RWPE2 (cell line): Measurements from ENCODE around the gene RALGPS2.

ENCODE experiments used
- ATAC-seq: fragments of 200-7000 bp; cut with Tn5 transposase; 3 replicates; pipeline ENCODE4 v1.9.1; 2021; ENCODE audit warnings: low read depth
- DNase-seq: peaks from one replicate; pipeline ENCODE4 v3.0.0-alpha.2; 2020; ENCODE audit warnings: low spot score
- H3K27ac ChIP-seq: fragments of 450-650 bp; 2 replicates; pipeline ENCODE4 v1.5.1; 2017; ENCODE audit warnings: mild to moderate bottlenecking; ENCODE audit not compliant: poor library complexity, severe bottlenecking
- H3K27me3 ChIP-seq: fragments of 250-450 bp; sonication (Bioruptor Pico); 2 replicates; pipeline ENCODE4 v1.5.1; 2021; ENCODE audit warnings: mild to moderate bottlenecking, moderate library complexity; ENCODE audit not compliant: insufficient read depth, poor library complexity, severe bottlenecking
- H3K36me3 ChIP-seq: fragments of 250-450 bp; sonication (Bioruptor Pico); 2 replicates; pipeline ENCODE4 v1.5.1; 2020; ENCODE audit warnings: low read depth, mild to moderate bottlenecking, moderate library complexity
- H3K4me1 ChIP-seq: fragments of 250-450 bp; sonication (Bioruptor Pico); 2 replicates; pipeline ENCODE4 v1.5.1; 2021; ENCODE audit warnings: mild to moderate bottlenecking, moderate library complexity; ENCODE audit not compliant: insufficient read depth, poor library complexity, severe bottlenecking
- H3K4me3 ChIP-seq: fragments of 250-450 bp; sonication (Bioruptor Pico); 2 replicates; pipeline ENCODE4 v1.5.1; 2021; ENCODE audit warnings: mild to moderate bottlenecking, moderate library complexity; ENCODE audit not compliant: severe bottlenecking
- H3K9me3 ChIP-seq: fragments of 250-450 bp; sonication (Bioruptor Pico); 2 replicates; pipeline ENCODE4 v1.5.1; 2021; ENCODE audit warnings: mild to moderate bottlenecking, moderate library complexity; ENCODE audit not compliant: severe bottlenecking
- TF ChIP-seq, protein P1 (sequence below): fragments of 450-650 bp; IDR thresholded peaks from one replicate; pipeline ENCODE4 v1.5.1; 2017; ENCODE audit warnings: mild to moderate bottlenecking, moderate library complexity; ENCODE audit not compliant: poor library complexity, severe bottlenecking

The RALGPS2 gene

DNA sequence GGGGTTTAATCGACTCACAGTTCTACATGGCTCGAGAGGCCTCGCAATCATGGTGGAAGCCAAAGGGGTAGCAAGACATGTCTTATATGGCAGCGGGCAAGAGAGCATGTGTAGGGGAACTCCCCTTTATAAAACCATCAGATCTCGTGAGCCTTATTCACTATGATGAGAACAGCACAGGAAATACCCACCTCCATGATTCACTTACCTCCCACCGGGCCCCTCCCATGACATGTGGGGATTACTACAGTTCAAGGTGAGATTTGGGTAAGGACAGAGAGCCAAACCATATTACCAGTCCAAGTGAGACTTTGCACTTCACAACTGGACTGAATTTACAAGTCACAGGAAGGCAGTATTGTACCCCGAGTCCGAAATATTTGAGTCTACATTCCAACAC lies 219.7 kb downstream of the RALGPS2 start:
- Histone ChIP-seq H3K27me3 (no peaks in the 10 kb centered on the region), H3K4me3 (no peak overlapping the region), H3K27ac (no peak overlapping the region), H3K4me1 (no peaks in the 10 kb centered on the region), H3K9me3 (no peaks in the 10 kb centered on the region), H3K36me3 (no peaks in the 10 kb centered on the region)
- ATAC-seq (no peak), DNase-seq (no peak)
- TF ChIP-seq, protein P1, sequence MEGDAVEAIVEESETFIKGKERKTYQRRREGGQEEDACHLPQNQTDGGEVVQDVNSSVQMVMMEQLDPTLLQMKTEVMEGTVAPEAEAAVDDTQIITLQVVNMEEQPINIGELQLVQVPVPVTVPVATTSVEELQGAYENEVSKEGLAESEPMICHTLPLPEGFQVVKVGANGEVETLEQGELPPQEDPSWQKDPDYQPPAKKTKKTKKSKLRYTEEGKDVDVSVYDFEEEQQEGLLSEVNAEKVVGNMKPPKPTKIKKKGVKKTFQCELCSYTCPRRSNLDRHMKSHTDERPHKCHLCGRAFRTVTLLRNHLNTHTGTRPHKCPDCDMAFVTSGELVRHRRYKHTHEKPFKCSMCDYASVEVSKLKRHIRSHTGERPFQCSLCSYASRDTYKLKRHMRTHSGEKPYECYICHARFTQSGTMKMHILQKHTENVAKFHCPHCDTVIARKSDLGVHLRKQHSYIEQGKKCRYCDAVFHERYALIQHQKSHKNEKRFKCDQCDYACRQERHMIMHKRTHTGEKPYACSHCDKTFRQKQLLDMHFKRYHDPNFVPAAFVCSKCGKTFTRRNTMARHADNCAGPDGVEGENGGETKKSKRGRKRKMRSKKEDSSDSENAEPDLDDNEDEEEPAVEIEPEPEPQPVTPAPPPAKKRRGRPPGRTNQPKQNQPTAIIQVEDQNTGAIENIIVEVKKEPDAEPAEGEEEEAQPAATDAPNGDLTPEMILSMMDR = no peak

DNA sequence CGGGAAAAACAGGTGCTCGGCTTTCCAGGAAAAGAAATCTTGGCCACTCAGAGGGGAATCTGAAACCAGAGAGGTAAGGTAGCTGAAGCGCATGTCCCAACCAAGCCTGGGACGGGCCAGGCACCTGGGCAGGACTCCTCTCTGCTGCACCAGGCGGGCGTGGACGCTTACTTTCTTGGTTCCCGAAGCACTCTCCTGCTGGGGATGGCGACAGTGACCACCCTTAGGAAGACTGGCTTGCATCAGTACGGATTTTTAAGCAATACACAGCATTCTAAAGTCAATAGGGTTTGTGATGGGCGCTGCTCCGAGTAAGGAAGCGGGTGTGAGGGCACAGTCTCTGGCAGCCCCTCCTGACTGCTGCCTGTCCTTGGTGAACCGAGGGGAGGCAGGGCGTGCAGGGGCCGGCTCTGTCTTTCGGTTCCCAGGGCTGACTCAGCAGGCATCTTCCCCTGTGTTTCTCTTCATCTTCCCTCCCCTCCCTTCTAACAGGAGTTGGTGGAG lies 220.8 kb downstream of the RALGPS2 start:
- Histone ChIP-seq H3K27ac (no peak overlapping the region), H3K4me3 (no peak overlapping the region), H3K27me3 (no peaks in the 10 kb centered on the region), H3K4me1 (no peaks in the 10 kb centered on the region), H3K9me3 (no peaks in the 10 kb centered on the region), H3K36me3 (no peaks in the 10 kb centered on the region)
- ATAC-seq = peak; percentile 66
- DNase-seq = no peak
- TF ChIP-seq, protein P1 = no peak

DNA sequence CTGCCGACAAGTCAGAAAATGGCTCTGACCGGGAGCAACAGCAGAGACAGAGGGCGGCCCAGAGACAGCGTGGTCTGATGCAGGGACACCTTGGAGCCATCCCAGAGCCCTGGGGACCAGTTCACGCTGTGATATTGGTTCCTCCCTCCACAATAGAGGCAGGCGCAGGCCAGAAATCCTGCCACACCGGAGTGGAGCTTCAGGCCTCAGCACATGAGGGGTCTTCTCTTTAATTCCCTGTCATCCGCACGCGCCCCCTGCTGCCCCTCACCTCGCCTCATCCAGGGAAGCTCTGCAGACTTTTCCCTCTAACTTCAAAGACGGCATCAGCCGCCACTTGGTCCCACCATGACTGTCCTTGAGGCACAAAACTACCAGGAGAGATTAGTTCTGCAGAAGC lies 221.4 kb downstream of the RALGPS2 start:
- H3K27me3 ChIP-seq = no peaks in the 10 kb centered on the region
- no peaks in the 10 kb centered on the region for H3K9me3 ChIP-seq
- TF ChIP-seq, protein P1 = no peak
- no peak for ATAC-seq
- H3K27ac ChIP-seq = no peak overlapping the region
- H3K4me3 ChIP-seq = no peak overlapping the region
- H3K4me1 ChIP-seq = no peaks in the 10 kb centered on the region
- no peaks in the 10 kb centered on the region for H3K36me3 ChIP-seq
- no peak for DNase-seq

DNA sequence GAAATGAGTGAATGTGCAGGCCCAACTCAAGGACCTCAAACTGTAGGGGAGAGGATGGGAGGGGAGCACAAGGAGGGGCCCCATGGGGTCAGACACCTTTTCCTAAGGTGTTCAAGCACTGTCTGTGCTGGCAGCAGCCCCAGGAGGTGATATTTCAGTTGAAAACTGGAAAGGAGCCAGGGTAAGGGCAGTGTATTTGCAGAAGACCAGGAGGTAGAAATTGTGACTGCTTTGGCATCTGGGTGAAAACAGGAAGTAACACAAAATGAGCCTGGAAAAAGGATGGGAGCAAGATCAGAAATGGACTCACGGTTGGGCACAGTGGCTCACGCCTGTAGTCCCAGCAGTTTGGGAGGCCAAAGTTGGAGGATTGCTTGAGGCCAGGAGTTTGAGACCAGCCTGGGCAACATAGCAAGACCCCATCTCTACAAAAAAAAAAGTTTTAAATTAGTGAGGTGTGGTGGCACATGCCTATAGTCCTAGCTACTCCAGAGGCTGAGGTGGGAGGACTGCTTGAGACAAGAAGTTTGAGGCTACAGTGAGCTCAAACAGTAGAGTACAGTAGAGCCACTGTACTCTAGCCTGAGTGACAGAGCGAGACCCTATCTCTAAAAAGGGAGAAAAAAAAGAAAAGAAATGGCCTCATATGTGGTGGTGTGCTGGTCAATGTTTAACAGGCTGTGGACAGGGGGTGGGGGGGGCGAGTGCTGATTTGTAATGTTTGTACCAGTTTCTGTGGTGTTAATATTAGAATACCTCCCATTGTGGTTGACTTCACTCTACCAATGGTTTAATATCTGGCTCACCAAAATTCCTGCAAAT lies 222.0 kb downstream of the RALGPS2 start:
- Histone ChIP-seq H3K36me3 (no peaks in the 10 kb centered on the region), H3K4me3 (no peak overlapping the region), H3K27ac (no peak overlapping the region), H3K27me3 (no peaks in the 10 kb centered on the region), H3K9me3 (no peaks in the 10 kb centered on the region), H3K4me1 (no peaks in the 10 kb centered on the region)
- TF ChIP-seq, protein P1 = no peak
- DNase-seq (no peak), ATAC-seq (no peak)

DNA sequence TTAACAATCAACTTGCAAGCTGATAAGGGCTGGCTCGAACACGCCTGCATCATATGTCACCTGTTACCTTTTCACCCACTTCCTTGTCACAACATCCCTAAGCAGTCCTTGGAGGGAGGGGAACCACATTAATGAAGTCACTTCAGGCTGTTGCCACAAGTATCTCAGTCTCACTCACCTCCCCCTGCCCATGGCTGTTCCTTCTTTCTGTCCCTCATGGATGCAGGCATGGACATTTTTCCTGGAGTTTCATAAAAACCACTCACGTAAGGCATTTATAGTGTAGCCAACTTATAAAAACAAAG lies 222.6 kb downstream of the RALGPS2 start:
- Histone ChIP-seq H3K9me3 (no peaks in the 10 kb centered on the region), H3K4me1 (no peaks in the 10 kb centered on the region), H3K36me3 (no peaks in the 10 kb centered on the region), H3K27me3 (no peaks in the 10 kb centered on the region), H3K27ac (no peak overlapping the region), H3K4me3 (no peak overlapping the region)
- DNase-seq (no peak), ATAC-seq (no peak)
- TF ChIP-seq, protein P1 = no peak
